BLaER1 treated with 17β-estradiol and CSF1 and Interleukin-3, amounts not matched to agents 10 nM and 100 nM (cell line): Measurements from ENCODE around the gene POLR2A.
A peak's percentile ranks its signal among the peaks of the same experiment; 100 is the strongest.

Source experiments
- H3K27ac ChIP-seq, 11 experiments: shearing (Covaris generic); formaldehyde crosslinking; 2 replicates each; pipeline ENCODE4 v1.8.1; 2022
- H3K27me3 ChIP-seq, 11 experiments: shearing (Covaris generic); formaldehyde crosslinking; 2 replicates each; pipeline ENCODE4 v1.8.1; 2022
- H3K36me3 ChIP-seq, 11 experiments: shearing (Covaris generic); formaldehyde crosslinking; 2 replicates each; pipeline ENCODE4 v1.8.1; 2022
- H3K4me1 ChIP-seq, 10 experiments: shearing (Covaris generic); formaldehyde crosslinking; 2 replicates each; pipeline ENCODE4 v1.8.1; 2022
- H3K4me2 ChIP-seq, 11 experiments: shearing (Covaris generic); formaldehyde crosslinking; 2 replicates each; pipeline ENCODE4 v1.8.1; 2022
- H3K4me3 ChIP-seq, 10 experiments: shearing (Covaris generic); formaldehyde crosslinking; 2 replicates each; pipeline ENCODE4 v1.8.1; 2022
- H3K9ac ChIP-seq, 11 experiments: shearing (Covaris generic); formaldehyde crosslinking; 2 replicates each; pipeline ENCODE4 v1.8.1; 2022
- H3K9me3 ChIP-seq, 11 experiments: shearing (Covaris generic); formaldehyde crosslinking; replicated peaks in 1 of 11; 2 replicates each; pipeline ENCODE4 v1.8.1; 2022
- H4K20me1 ChIP-seq, 11 experiments: shearing (Covaris generic); formaldehyde crosslinking; 2 replicates each; pipeline ENCODE4 v1.8.1; 2022
- Cebpa-rat ChIP-seq, 11 experiments: shearing (Covaris generic); IDR thresholded peaks; 2 replicates each; pipeline ENCODE4 v1.8.1; 2022

The POLR2A gene

GRCh38 chr17:7501729-7502128, 17.6 kb downstream of the POLR2A start:
- Histone ChIP-seq H3K9me3 (no peaks in the 10 kb centered on the region), H3K4me2 (no peak overlapping the region), H3K36me3 (peaks cover 100% of the 10 kb centered on the region in 11 experiments), H3K4me3 (no peak overlapping the region), H3K4me1 (no peaks in the 10 kb centered on the region), H3K27me3 (no peaks in the 10 kb centered on the region), H3K9ac (0 out of 22 replicates have a peak overlapping the region, but pooled peaks of 1 of the 11 experiments have one; percentile 26), H4K20me1 (peaks cover 10 to 99% (median 78%) of the 10 kb centered on the region in 11 experiments; a peak in 21 of 22 replicates), H3K27ac (no peak overlapping the region)
- TF ChIP-seq Cebpa-rat (IDR thresholded peaks at IDR 0.05), result no peak

- H3K36me3 ChIP-seq, result peaks cover 100% of the 10 kb centered on the region in 11 experiments
- no peak for TF ChIP-seq Cebpa-rat (IDR thresholded peaks at IDR 0.05)
These were observed 18.1 kb downstream of the POLR2A start for GRCh38 chr17:7502171-7502847.

GRCh38 chr17:7502987-7503386, 18.8 kb downstream of the POLR2A start:
- TF ChIP-seq Cebpa-rat (IDR thresholded peaks at IDR 0.05), result no peak
- no peak overlapping the region for H3K9ac ChIP-seq
- peaks cover 100% of the 10 kb centered on the region in 11 experiments for H3K36me3 ChIP-seq
- H3K4me1 ChIP-seq, result no peaks in the 10 kb centered on the region
- H3K4me3 ChIP-seq, result no peak overlapping the region
- peaks cover 3 to 99% (median 72%) of the 10 kb centered on the region in 11 experiments; a peak in 21 of 22 replicates for H4K20me1 ChIP-seq
- no peaks in the 10 kb centered on the region for H3K27me3 ChIP-seq
- H3K9me3 ChIP-seq, result no peaks in the 10 kb centered on the region
- H3K27ac ChIP-seq, result no peak overlapping the region
- H3K4me2 ChIP-seq, result no peak overlapping the region

More at GRCh38 chr17:7502171-7502847, 18.1 kb downstream of the POLR2A start:
- no peak overlapping the region for H3K4me3 ChIP-seq
- no peaks in the 10 kb centered on the region for H3K9me3 ChIP-seq
- no peak overlapping the region for H3K4me2 ChIP-seq
- H3K27ac ChIP-seq, result no peak overlapping the region
- H3K9ac ChIP-seq, result peak overlapping the region in 1 of 11 experiments; percentile 26; a peak in 1 of 22 replicates
- peaks cover 7 to 99% (median 78%) of the 10 kb centered on the region in 11 experiments; a peak in 21 of 22 replicates for H4K20me1 ChIP-seq
- no peaks in the 10 kb centered on the region for H3K4me1 ChIP-seq
- H3K27me3 ChIP-seq, result no peaks in the 10 kb centered on the region

- H3K4me3 ChIP-seq, result no peak overlapping the region
- peaks cover 100% of the 10 kb centered on the region in 11 experiments for H3K36me3 ChIP-seq
- peaks cover 3 to 96% (median 70%) of the 10 kb centered on the region in 11 experiments; a peak in 21 of 22 replicates for H4K20me1 ChIP-seq
- TF ChIP-seq Cebpa-rat (IDR thresholded peaks at IDR 0.05), result no peak
- no peaks in the 10 kb centered on the region for H3K27me3 ChIP-seq
- no peak overlapping the region for H3K27ac ChIP-seq
- H3K9me3 ChIP-seq, result no peaks in the 10 kb centered on the region
- no peak overlapping the region; a peak in 1 of 22 replicates for H3K9ac ChIP-seq
- no peak overlapping the region for H3K4me2 ChIP-seq
- no peaks in the 10 kb centered on the region for H3K4me1 ChIP-seq
These were observed 19.4 kb downstream of the POLR2A start for GRCh38 chr17:7503521-7503920.

GRCh38 chr17:7508145-7508544, 24.0 kb downstream of the POLR2A start:
- Histone ChIP-seq H4K20me1 (peaks cover 0 to 86% (median 61%) of the 10 kb centered on the region in 11 experiments; a peak in 18 of 22 replicates), H3K4me1 (peaks cover 0 to 7% (median 0%) of the 10 kb centered on the region in 10 experiments; a peak in 2 of 20 replicates), H3K4me2 (no peak overlapping the region), H3K36me3 (peaks cover 100% of the 10 kb centered on the region in 11 experiments), H3K4me3 (no peak overlapping the region), H3K27me3 (no peaks in the 10 kb centered on the region), H3K9ac (no peak overlapping the region), H3K27ac (no peak overlapping the region), H3K9me3 (no peaks in the 10 kb centered on the region)
- no peak for TF ChIP-seq Cebpa-rat (IDR thresholded peaks at IDR 0.05)

- H3K4me3 ChIP-seq, result no peak overlapping the region
- no peak overlapping the region for H3K27ac ChIP-seq
- TF ChIP-seq Cebpa-rat (IDR thresholded peaks at IDR 0.05), result no peak
- peaks cover 0 to 13% (median 0%) of the 10 kb centered on the region in 10 experiments; a peak in 3 of 20 replicates for H3K4me1 ChIP-seq
- no peaks in the 10 kb centered on the region for H3K27me3 ChIP-seq
- peak overlapping the region in 1 of 11 experiments; percentile 11; a peak in 1 of 22 replicates for H3K9ac ChIP-seq
- peaks cover 0 to 84% (median 61%) of the 10 kb centered on the region in 11 experiments; a peak in 18 of 22 replicates for H4K20me1 ChIP-seq
- no peaks in the 10 kb centered on the region for H3K9me3 ChIP-seq
- no peak overlapping the region for H3K4me2 ChIP-seq
- peaks cover 100% of the 10 kb centered on the region in 11 experiments for H3K36me3 ChIP-seq
These were observed 24.7 kb downstream of the POLR2A start for GRCh38 chr17:7508846-7509245.

- Histone ChIP-seq H3K9me3 (no peaks in the 10 kb centered on the region), H3K36me3 (peaks cover 92 to 100% (median 97%) of the 10 kb centered on the region in 11 experiments), H3K4me3 (no peak overlapping the region), H3K27me3 (no peaks in the 10 kb centered on the region), H3K4me2 (no peak overlapping the region), H3K4me1 (peaks cover 0 to 15% (median 4%) of the 10 kb centered on the region in 10 experiments; a peak in 14 of 20 replicates), H4K20me1 (peaks cover 0 to 81% (median 52%) of the 10 kb centered on the region in 11 experiments; a peak in 18 of 22 replicates), H3K9ac (no peak overlapping the region), H3K27ac (no peak overlapping the region)
- no peak for TF ChIP-seq Cebpa-rat (IDR thresholded peaks at IDR 0.05)
These were observed 25.8 kb downstream of the POLR2A start for GRCh38 chr17:7509937-7510336.

GRCh38 chr17:7511108-7511507, 26.9 kb downstream of the POLR2A start:
- H3K9me3 ChIP-seq, result no peaks in the 10 kb centered on the region
- no peak overlapping the region for H3K9ac ChIP-seq
- H3K36me3 ChIP-seq, result peaks cover 81 to 99% (median 93%) of the 10 kb centered on the region in 11 experiments
- H3K4me2 ChIP-seq, result no peak overlapping the region
- TF ChIP-seq Cebpa-rat (IDR thresholded peaks at IDR 0.05), result no peak
- H3K27ac ChIP-seq, result no peak overlapping the region
- H3K27me3 ChIP-seq, result no peaks in the 10 kb centered on the region
- no peak overlapping the region for H3K4me3 ChIP-seq
- peaks cover 0 to 69% (median 51%) of the 10 kb centered on the region in 11 experiments; a peak in 18 of 22 replicates for H4K20me1 ChIP-seq
- peaks cover 0 to 27% (median 15%) of the 10 kb centered on the region in 10 experiments; a peak in 17 of 20 replicates for H3K4me1 ChIP-seq

- Histone ChIP-seq H3K4me2 (no peak overlapping the region), H3K4me1 (peaks cover 0 to 33% (median 21%) of the 10 kb centered on the region in 10 experiments; a peak in 17 of 20 replicates), H3K9ac (no peak overlapping the region), H3K27ac (no peak overlapping the region), H3K27me3 (no peaks in the 10 kb centered on the region), H3K36me3 (peaks cover 71 to 98% (median 85%) of the 10 kb centered on the region in 11 experiments), H3K9me3 (no peaks in the 10 kb centered on the region), H3K4me3 (no peak overlapping the region), H4K20me1 (peaks cover 0 to 61% (median 44%) of the 10 kb centered on the region in 11 experiments; a peak in 18 of 22 replicates)
- TF ChIP-seq Cebpa-rat (IDR thresholded peaks at IDR 0.05), result no peak
These were observed 27.9 kb downstream of the POLR2A start for GRCh38 chr17:7512105-7512504.
